Transverse colon (tissue), 4 donors: ENCODE measurements around the gene CFAP58. TPM values are rescaled to one million over a fixed set of nuclear protein-coding genes. Genes with fewer than 3 reads are reported as not detected.

Experiments
- DNase-seq: peaks from one replicate; pipeline ENCODE4 v3.0.0-alpha.2; 2019
- H3K27ac ChIP-seq, 4 donors: fragments of 200-600 bp; sonication (generic); 2 replicates each; pipeline ENCODE4 v1.5.1; 2016 to 2018; ENCODE audit warnings: inconsistent platforms in 4 of 4
- H3K27me3 ChIP-seq: fragments of 200-600 bp; sonication (generic); 2 replicates; pipeline ENCODE4 v1.5.1; 2017; ENCODE audit warnings: inconsistent platforms
- H3K36me3 ChIP-seq, 4 donors: fragments of 200-600 bp; sonication (generic); 2 replicates each; pipeline ENCODE4 v1.5.1; 2017 to 2019; ENCODE audit warnings: inconsistent platforms in 4 of 4
- H3K4me1 ChIP-seq, 4 donors: fragments of 200-600 bp; sonication (generic); 2 replicates each; pipeline ENCODE4 v1.5.1; 2017 to 2020; ENCODE audit warnings: inconsistent platforms in 4 of 4
- H3K4me3 ChIP-seq, 4 donors: fragments of 200-600 bp; sonication (generic); 1 replicate in 1 of 4; 2 replicates in 3 of 4; pipeline versions ENCODE4 v1.5.1 to v1.6.1; 2017 to 2019; ENCODE audit warnings: inconsistent platforms in 4 of 4
- H3K9me3 ChIP-seq, 2 donors: fragments of 200-600 bp; sonication (generic); 2 replicates each; pipeline ENCODE4 v1.5.1; 2017 to 2019; ENCODE audit warnings: inconsistent platforms in 2 of 2
- CTCF ChIP-seq, 5 experiments: fragments of 200-600 bp in 3 of 5; fragments of 450-650 bp in 2 of 5; sonication (generic) in 3 of 5; IDR thresholded peaks; 1 replicate in 2 of 5; 2 replicates in 3 of 5; pipeline ENCODE4 v1.5.1; 2016 to 2017; ENCODE audit warnings: antibody characterized with exemption in 5 of 5, inconsistent platforms in 3 of 5, mild to moderate bottlenecking in 2 of 5, moderate library complexity in 1 of 5
- EP300 ChIP-seq: sonication (generic); formaldehyde crosslinking; IDR thresholded peaks from one replicate; pipeline ENCODE4 v1.6.1; 2017; ENCODE audit warnings: antibody characterized with exemption, low read depth
- POLR2A ChIP-seq: fragments of 450-650 bp; IDR thresholded peaks from one replicate; pipeline ENCODE4 v1.6.1; 2016; ENCODE audit warnings: antibody characterized with exemption, mild to moderate bottlenecking, moderate library complexity
- POLR2AphosphoS5 ChIP-seq, 3 donors: sonication (generic); formaldehyde crosslinking; IDR thresholded peaks; one replicate each; pipeline ENCODE4 v1.6.1; 2016; ENCODE audit warnings: antibody characterized with exemption in 3 of 3
- WGBS, 2 donors: methylation state at CpG; one replicate each; pipeline ENCODE4 v1.1.5; 2018; ENCODE audit warnings: low coverage in 1 of 2; 5-methylcytosine and 5-hydroxymethylcytosine counted together
- in situ Hi-C, 4 donors: fragments of 200-750 bp; cut with MboI; loops; one replicate each; pipeline versions ENCODE4 v1.15.0 to v1.15.1; 2017; ENCODE audit warnings: low sequenced_read_pairs in 3 of 4, low pct_ligation_motif_present in 1 of 4, low pct_unique_long_range_greater_than_20kb in 1 of 4
- intact Hi-C: fragments of 100-400 bp; cut with DNase I; formaldehyde crosslinking; loops from one replicate; pipeline ENCODE4 v1.15.1; 2023; ENCODE audit warnings: low total_unique reads
- total RNA-seq, 4 donors: library from RNA; depleted of rRNA; stranded (reverse); fragments of >200 nt; gene quantifications; one replicate each; pipeline ENCODE4 v1.1.0, GENCODE V29; 2016

CFAP58 gene
- total RNA-seq, 4 donors from 2014 or later: 0.16 to 0.27 TPM; not detected in 2

- no peak overlapping the region for H3K27ac ChIP-seq
- TF ChIP-seq EP300 (no peak), POLR2A (no peak), POLR2AphosphoS5 (IDR thresholded peaks at IDR 0.05) (no peak), CTCF (IDR thresholded peaks at IDR 0.05) (no peak)
- 73 to 74% methylated on average over 2 to 6 of the region's 6 CpGs for WGBS, 2 donors
- no peaks in the 10 kb centered on the region for H3K36me3 ChIP-seq
- DNase-seq: no peak
- intact Hi-C loops (no loop called here), in situ Hi-C loops (no loop called here)
- H3K4me1 ChIP-seq: no peaks in the 10 kb centered on the region
- no peaks in the 10 kb centered on the region for H3K27me3 ChIP-seq
- H3K9me3 ChIP-seq: no peaks in the 10 kb centered on the region
- no peak overlapping the region for H3K4me3 ChIP-seq
Measured at GRCh38 chr10:104417637-104418292, 64.1 kb downstream of the CFAP58 start.

- H3K27ac ChIP-seq: no peak overlapping the region
- in situ Hi-C loops: no loop called here
- H3K4me1 ChIP-seq: no peaks in the 10 kb centered on the region
- DNase-seq: no peak
- H3K4me3 ChIP-seq: no peak overlapping the region
- H3K27me3 ChIP-seq: no peaks in the 10 kb centered on the region
- no peak for TF ChIP-seq POLR2AphosphoS5 (IDR thresholded peaks at IDR 0.05)
- WGBS, 2 donors: 67% methylated on average over 1 of the region's 1 CpG; no CpG with 5 or more reads in 1 of the 2 donors
- H3K36me3 ChIP-seq: no peaks in the 10 kb centered on the region
- no peaks in the 10 kb centered on the region for H3K9me3 ChIP-seq
- intact Hi-C loops: no loop called here
Measured at GRCh38 chr10:104424719-104425118, 71.1 kb downstream of the CFAP58 start.

- no peaks in the 10 kb centered on the region for H3K36me3 ChIP-seq
- no peaks in the 10 kb centered on the region for H3K4me1 ChIP-seq
- no peak overlapping the region for H3K27ac ChIP-seq
- intact Hi-C loops (no loop called here), in situ Hi-C loops (no loop called here)
- no peak for DNase-seq
- TF ChIP-seq POLR2AphosphoS5 (IDR thresholded peaks at IDR 0.05) (no peak), CTCF (IDR thresholded peaks at IDR 0.05) (no peak), POLR2A (no peak), EP300 (no peak)
- H3K27me3 ChIP-seq: no peaks in the 10 kb centered on the region
- H3K9me3 ChIP-seq: no peaks in the 10 kb centered on the region
- no peak overlapping the region for H3K4me3 ChIP-seq
- 81 to 100% methylated on average over 1 to 5 of the region's 5 CpGs for WGBS, 2 donors
Measured at GRCh38 chr10:104427989-104428388, 74.4 kb downstream of the CFAP58 start.

GRCh38 chr10:104429846-104430245 lies 76.2 kb downstream of the CFAP58 start:
- 0 to 31% methylated on average over 1 to 3 of the region's 3 CpGs for WGBS, 2 donors
- in situ Hi-C loops (no loop called here), intact Hi-C loops (no loop called here)
- Histone ChIP-seq H3K9me3 (no peaks in the 10 kb centered on the region), H3K27ac (no peak overlapping the region), H3K4me3 (no peak overlapping the region), H3K36me3 (no peaks in the 10 kb centered on the region), H3K4me1 (no peaks in the 10 kb centered on the region), H3K27me3 (no peaks in the 10 kb centered on the region)
- no peak for TF ChIP-seq POLR2AphosphoS5 (IDR thresholded peaks at IDR 0.05)
- no peak for DNase-seq

- 50 to 60% methylated on average over 2 to 3 of the region's 3 CpGs for WGBS, 2 donors
- Histone ChIP-seq H3K9me3 (no peaks in the 10 kb centered on the region), H3K27ac (no peak overlapping the region), H3K4me3 (no peak overlapping the region), H3K4me1 (no peaks in the 10 kb centered on the region), H3K27me3 (no peaks in the 10 kb centered on the region), H3K36me3 (no peaks in the 10 kb centered on the region)
- DNase-seq: no peak
- TF ChIP-seq EP300 (no peak), POLR2AphosphoS5 (IDR thresholded peaks at IDR 0.05) (no peak), POLR2A (no peak), CTCF (IDR thresholded peaks at IDR 0.05) (no peak)
- intact Hi-C loops (no loop called here), in situ Hi-C loops (no loop called here)
Measured at GRCh38 chr10:104430360-104430759, 76.7 kb downstream of the CFAP58 start.
